ENCODE data around the gene C1QTNF3. TPM values are rescaled to one million over a fixed set of nuclear protein-coding genes. Genes with fewer than 3 reads are reported as not detected.
A peak's percentile ranks its signal among the peaks of the same experiment; 100 is the strongest.

C1QTNF3 gene
- total and polyA plus RNA-seq, 2 experiments from 2014 or later, result 1.7 to 2.0 TPM

- TF ChIP-seq EZH2phosphoT487 (IDR thresholded peaks at IDR 0.05; ENCODE audit: unreplicated experiment), result no peak
- TF ChIP-seq, protein P1, sequence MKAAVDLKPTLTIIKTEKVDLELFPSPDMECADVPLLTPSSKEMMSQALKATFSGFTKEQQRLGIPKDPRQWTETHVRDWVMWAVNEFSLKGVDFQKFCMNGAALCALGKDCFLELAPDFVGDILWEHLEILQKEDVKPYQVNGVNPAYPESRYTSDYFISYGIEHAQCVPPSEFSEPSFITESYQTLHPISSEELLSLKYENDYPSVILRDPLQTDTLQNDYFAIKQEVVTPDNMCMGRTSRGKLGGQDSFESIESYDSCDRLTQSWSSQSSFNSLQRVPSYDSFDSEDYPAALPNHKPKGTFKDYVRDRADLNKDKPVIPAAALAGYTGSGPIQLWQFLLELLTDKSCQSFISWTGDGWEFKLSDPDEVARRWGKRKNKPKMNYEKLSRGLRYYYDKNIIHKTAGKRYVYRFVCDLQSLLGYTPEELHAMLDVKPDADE (IDR thresholded peaks at IDR 0.05), result no peak
- no peak for TF ChIP-seq EZH2 (IDR thresholded peaks at IDR 0.05; ENCODE audit: low read depth, unreplicated experiment)
- TF ChIP-seq CTCF (conservative IDR thresholded peaks at IDR 0.05; ENCODE audit: low read depth in 2 of 2), result no peak
- no peak for TF ChIP-seq CREB1 (CRISPR knock-in tag; IDR thresholded peaks at IDR 0.05; ENCODE audit: low read depth)
Observed at GRCh38 chr5:33995865-33996264, 47.1 kb downstream of the C1QTNF3 start (continued).

DNA sequence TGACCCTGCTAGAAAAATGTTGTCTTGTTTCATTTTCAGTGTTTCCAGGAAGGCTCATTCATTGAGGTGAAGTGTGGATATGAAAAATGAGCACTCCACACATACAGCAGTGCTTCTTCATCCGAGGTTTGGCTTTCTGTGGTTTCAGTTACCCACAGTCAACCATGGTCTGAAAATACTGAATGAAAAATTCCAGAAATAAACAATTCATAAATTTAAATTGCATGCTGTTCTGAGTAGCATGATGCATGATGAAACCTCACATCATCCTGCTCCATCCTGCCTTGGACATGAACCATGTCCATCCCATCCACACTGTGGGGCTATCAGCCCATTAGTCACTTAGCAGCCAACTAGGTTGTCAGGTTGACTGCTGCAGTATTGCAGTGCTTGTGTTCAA is 48.2 kb downstream of the C1QTNF3 start:
- peak overlapping the region; percentile 36; the same call in 1 of the 2 replicates for H3K27ac Mint-ChIP-seq
- peaks cover 6% of the 10 kb centered on the region; the same call in 2 of the 3 replicates for H3K36me3 Mint-ChIP-seq (ENCODE audit: low read depth)
- Histone ChIP-seq H4K20me1 (replicated peaks; ENCODE audit: insufficient read depth) (no peaks in the 10 kb centered on the region), H3K4me1 (ENCODE audit: insufficient read depth) (peaks cover 3% of the 10 kb centered on the region; the same call in 1 of the 2 replicates), H2AFZ (no peak overlapping the region), H3K4me2 (no peak overlapping the region), H3K79me2 (replicated peaks; ENCODE audit: insufficient read depth) (no peaks in the 10 kb centered on the region), H3K4me3 (no peak overlapping the region), H3K27ac (ENCODE audit: low read depth) (no peak overlapping the region), H3F3A (replicated peaks; ENCODE audit: low read depth) (no peaks in the 10 kb centered on the region), H3K27me3 (ENCODE audit: insufficient read depth) (no peaks in the 10 kb centered on the region), H3K9me2 (ENCODE audit: insufficient read depth) (no peaks in the 10 kb centered on the region), H3K36me3 (ENCODE audit: insufficient read depth) (no peaks in the 10 kb centered on the region)
- H3K9me3 Mint-ChIP-seq, result no peaks in the 10 kb centered on the region
- no peak for ATAC-seq
- peak in 1 of 2 experiments; percentile 39; a peak in 2 of 4 replicates for TF ChIP-seq CTCF (conservative IDR thresholded peaks at IDR 0.05; ENCODE audit: low read depth in 2 of 2)
- TF ChIP-seq CREB1 (CRISPR knock-in tag; IDR thresholded peaks at IDR 0.05; ENCODE audit: low read depth), result no peak
- no peak for DNase-seq (ENCODE audit: low spot score)
- no peak overlapping the region for H3K4me3 Mint-ChIP-seq
- H3K4me1 Mint-ChIP-seq, result peaks cover 18% of the 10 kb centered on the region; the same call in 2 of the 3 replicates
- H3K27me3 Mint-ChIP-seq (ENCODE audit: insufficient read depth, low read depth, poor library complexity), result no peaks in the 10 kb centered on the region

DNA sequence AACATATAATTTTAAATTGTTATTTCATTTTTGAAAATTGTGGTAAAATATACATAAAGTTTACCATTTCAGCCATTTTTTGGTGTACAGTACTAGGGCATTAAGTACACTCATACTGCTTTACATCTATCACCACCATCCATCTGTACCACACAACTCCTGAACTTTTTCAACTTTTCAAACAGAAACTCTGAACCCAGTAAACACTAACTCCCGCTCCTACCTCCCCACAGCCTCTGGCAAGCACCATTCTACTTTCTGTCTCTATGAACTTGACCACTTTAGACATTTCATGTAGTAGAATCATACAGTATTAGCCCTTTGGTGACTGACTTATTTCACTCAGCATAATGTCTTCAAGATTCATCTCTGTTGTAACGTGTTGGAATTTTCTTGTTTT is 50.1 kb downstream of the C1QTNF3 start:
- Histone ChIP-seq H3K27me3 (ENCODE audit: insufficient read depth) (no peaks in the 10 kb centered on the region), H3K4me3 (no peak overlapping the region), H3K9me2 (ENCODE audit: insufficient read depth) (peaks cover 1% of the 10 kb centered on the region; the same call in 1 of the 2 replicates), H3K4me2 (no peak overlapping the region), H4K20me1 (replicated peaks; ENCODE audit: insufficient read depth) (no peaks in the 10 kb centered on the region), H3K27ac (ENCODE audit: low read depth) (no peak overlapping the region), H3K4me1 (ENCODE audit: insufficient read depth) (no peaks in the 10 kb centered on the region), H3K36me3 (ENCODE audit: insufficient read depth) (no peaks in the 10 kb centered on the region; the same call in 1 of the 2 replicates), H3F3A (replicated peaks; ENCODE audit: low read depth) (no peaks in the 10 kb centered on the region), H2AFZ (no peak overlapping the region), H3K79me2 (replicated peaks; ENCODE audit: insufficient read depth) (no peaks in the 10 kb centered on the region)
- no peak for TF ChIP-seq CTCF (conservative IDR thresholded peaks at IDR 0.05; ENCODE audit: low read depth in 2 of 2)
- no peak for TF ChIP-seq STAT1 (IDR thresholded peaks at IDR 0.05; ENCODE audit: unreplicated experiment)
- TF ChIP-seq JUNB (IDR thresholded peaks at IDR 0.05; ENCODE audit: unreplicated experiment), result no peak
- Mint-ChIP-seq H3K9me3 (no peaks in the 10 kb centered on the region; the same call in 2 of the 3 replicates), H3K27me3 (ENCODE audit: insufficient read depth, low read depth, poor library complexity) (no peaks in the 10 kb centered on the region), H3K4me1 (peaks cover 18% of the 10 kb centered on the region; the same call in 2 of the 3 replicates), H3K27ac (no peak overlapping the region), H3K36me3 (ENCODE audit: low read depth) (peaks cover 21% of the 10 kb centered on the region), H3K4me3 (no peak overlapping the region)
- ATAC-seq (no peak), DNase-seq (ENCODE audit: low spot score) (no peak)

All from GM23338 (cell line).